CD14-positive monocyte (primary cell): ENCODE measurements around the gene UAP1L1. TPM values are rescaled to one million over a fixed set of nuclear protein-coding genes. Genes with fewer than 3 reads are reported as not detected.

Experiments used
- DNase-seq, 3 donors: peaks; one replicate each; pipeline ENCODE4 v3.0.0-alpha.2; 2011 to 2022
- H2AFZ ChIP-seq: 2 replicates; pipeline ENCODE4 v1.6.0; 2012; ENCODE audit warnings: mild to moderate bottlenecking, low read depth, low read length, inconsistent platforms; ENCODE audit not compliant: insufficient read depth, poor library complexity, severe bottlenecking
- H3K27ac ChIP-seq, 2 donors: 1 replicate in 1 of 2; 2 replicates in 1 of 2; pipeline ENCODE4 v1.5.1; 2012 to 2013; ENCODE audit warnings: low read length in 2 of 2, control low read depth in 1 of 2, inconsistent platforms in 1 of 2, low read depth in 1 of 2, mild to moderate bottlenecking in 1 of 2
- H3K27me3 ChIP-seq, 2 donors: one replicate each; pipeline versions ENCODE4 v1.6.0 to v1.6.1; 2011 to 2013; ENCODE audit warnings: low read length in 2 of 2; ENCODE audit not compliant: control insufficient read depth in 2 of 2, insufficient read depth in 2 of 2
- H3K36me3 ChIP-seq, 2 donors: replicated peaks in 1 of 2; 1 replicate in 1 of 2; 2 replicates in 1 of 2; pipeline versions ENCODE4 v1.5.1 to v1.6.1; 2012 to 2013; ENCODE audit warnings: low read length in 2 of 2, control low read depth in 1 of 2, inconsistent platforms in 1 of 2, mild to moderate bottlenecking in 1 of 2; ENCODE audit not compliant: insufficient read depth in 2 of 2, control insufficient read depth in 1 of 2
- H3K4me1 ChIP-seq, 2 donors: 1 replicate in 1 of 2; 2 replicates in 1 of 2; pipeline versions ENCODE4 v1.5.1 to v1.6.1; 2012 to 2013; ENCODE audit warnings: low read length in 2 of 2, control low read depth in 1 of 2, inconsistent platforms in 1 of 2, mild to moderate bottlenecking in 1 of 2, moderate library complexity in 1 of 2; ENCODE audit not compliant: insufficient read depth in 2 of 2, control insufficient read depth in 1 of 2
- H3K4me2 ChIP-seq: replicated peaks from 2 replicates; pipeline ENCODE3; 2012; ENCODE audit warnings: low read length, moderate library complexity, mild to moderate bottlenecking; ENCODE audit not compliant: poor library complexity, severe bottlenecking; ENCODE audit errors: extremely low read depth
- H3K4me3 ChIP-seq, 3 experiments: fragments of 200-600 bp in 1 of 3; sonication (generic) in 1 of 3; replicated peaks in 1 of 3; 1 replicate in 2 of 3; 2 replicates in 1 of 3; pipeline ENCODE4 v1.5.1; 2011 to 2013; ENCODE audit warnings: low read length in 3 of 3, mild to moderate bottlenecking in 3 of 3, control low read depth in 2 of 3, low read depth in 2 of 3, inconsistent platforms in 1 of 3, moderate library complexity in 1 of 3
- H3K79me2 ChIP-seq: 2 replicates; pipeline ENCODE4 v1.6.0; 2012; ENCODE audit warnings: mild to moderate bottlenecking, control low read depth, inconsistent platforms, low read length, moderate library complexity; ENCODE audit not compliant: insufficient read depth
- H3K9ac ChIP-seq: 2 replicates; pipeline ENCODE4 v1.6.0; 2017; ENCODE audit warnings: low read length, mild to moderate bottlenecking; ENCODE audit not compliant: insufficient read depth, poor library complexity, severe bottlenecking
- H3K9me3 ChIP-seq, 2 donors: replicated peaks in 1 of 2; 1 replicate in 1 of 2; 2 replicates in 1 of 2; pipeline versions ENCODE4 v1.5.1 to v1.6.1; 2012 to 2013; ENCODE audit warnings: low read length in 2 of 2, control low read depth in 1 of 2; ENCODE audit not compliant: control insufficient read depth in 1 of 2, insufficient read depth in 1 of 2
- H4K20me1 ChIP-seq: 2 replicates; pipeline ENCODE4 v1.6.0; 2012; ENCODE audit warnings: mild to moderate bottlenecking, low read length, control low read depth, moderate library complexity; ENCODE audit not compliant: insufficient read depth
- H3K27ac Mint-ChIP-seq, 7 donors: one replicate each; pipeline ENCODE4 v1.8.0; 2020; ENCODE audit warnings: mild to moderate bottlenecking in 7 of 7, mixed read lengths in 7 of 7, moderate library complexity in 6 of 7, inconsistent platforms in 2 of 7
- H3K27me3 Mint-ChIP-seq, 3 donors: one replicate each; pipeline ENCODE4 v1.8.0; 2021 to 2022; ENCODE audit warnings: low read depth in 3 of 3, mild to moderate bottlenecking in 3 of 3, mixed read lengths in 3 of 3, moderate library complexity in 3 of 3, inconsistent platforms in 1 of 3
- H3K36me3 Mint-ChIP-seq, 2 donors: one replicate each; pipeline ENCODE4 v1.8.0; 2020; ENCODE audit warnings: mixed read lengths in 2 of 2, inconsistent platforms in 1 of 2, mild to moderate bottlenecking in 1 of 2
- H3K4me1 Mint-ChIP-seq: one replicate; pipeline ENCODE4 v1.8.0; 2020; ENCODE audit warnings: mild to moderate bottlenecking, mixed read lengths
- H3K4me3 Mint-ChIP-seq, 2 donors: one replicate each; pipeline ENCODE4 v1.8.0; 2020; ENCODE audit warnings: mild to moderate bottlenecking in 2 of 2, mixed read lengths in 2 of 2, moderate library complexity in 1 of 2
- H3K9me3 Mint-ChIP-seq, 7 donors: one replicate each; pipeline ENCODE4 v1.8.0; 2020 to 2022; ENCODE audit warnings: mixed read lengths in 7 of 7, mild to moderate bottlenecking in 6 of 7, moderate library complexity in 6 of 7, inconsistent platforms in 2 of 7
- WGBS: methylation state at CpG from one replicate; pipeline ENCODE4 v1.1.5; 2013; ENCODE audit warnings: missing lambda C conversion rate; ENCODE audit not compliant: insufficient coverage; 5-methylcytosine and 5-hydroxymethylcytosine counted together
- intact Hi-C, 2 donors: fragments of 100-400 bp; cut with micrococcal nuclease; formaldehyde crosslinking; loops; one replicate each; pipeline versions ENCODE4 v1.15.0 to v1.15.1; 2023
- polyA plus RNA-seq, 3 donors: library from polyadenylated mRNA; depleted of rRNA in 1 of 3; unstranded in 2 of 3; stranded (reverse) in 1 of 3; fragments of 300-500 nt in 2 of 3; fragments of >200 nt in 1 of 3; fragmentation: Illumina TruSeq in 2 of 3; gene quantifications; 1 replicate in 2 of 3; 2 replicates in 1 of 3; pipeline ENCODE4 v1.2.3, GENCODE V29; 2012 to 2021
- TF ChIP-seq, protein P1 (sequence below): fragments of 200-600 bp; IDR thresholded peaks from one replicate; pipeline ENCODE4 v1.8.0; 2022; ENCODE audit warnings: antibody characterized with exemption, mild to moderate bottlenecking

UAP1L1 gene
- polyA plus RNA-seq, 3 donors, result 5.7 to 16.7 (median 14.8) TPM

DNA sequence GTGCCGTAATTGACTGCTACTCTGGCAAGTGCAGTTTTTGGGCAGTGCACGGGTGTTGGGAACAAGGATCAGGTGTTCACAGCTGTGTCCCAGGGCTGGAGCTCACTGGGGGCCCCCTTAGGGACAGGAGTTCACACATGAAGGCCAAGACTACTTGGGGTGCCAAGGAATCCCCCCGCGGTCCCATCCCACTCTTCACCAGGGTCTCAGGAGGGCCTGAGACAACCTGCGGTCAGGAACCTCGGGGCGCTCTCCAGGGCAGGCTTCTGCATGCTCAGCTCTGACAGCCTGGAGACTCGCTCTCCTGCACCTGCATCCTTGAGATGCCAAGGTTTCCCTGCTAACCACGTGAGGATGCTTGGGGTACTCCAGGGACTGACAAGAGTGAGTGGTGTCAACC, 7.2 kb downstream of the UAP1L1 start:
- Mint-ChIP-seq H3K36me3 (peaks cover 32 to 53% of the 10 kb centered on the region in 2 donors), H3K4me3 (no peak overlapping the region), H3K27me3 (peaks cover 0 to 3% (median 0%) of the 10 kb centered on the region in 3 donors), H3K4me1 (peaks cover 31% of the 10 kb centered on the region), H3K27ac (peak overlapping the region in 1 of 7 donors; percentile 35), H3K9me3 (peaks cover 0 to 9% (median 0%) of the 10 kb centered on the region in 7 donors)
- TF ChIP-seq, protein P1, sequence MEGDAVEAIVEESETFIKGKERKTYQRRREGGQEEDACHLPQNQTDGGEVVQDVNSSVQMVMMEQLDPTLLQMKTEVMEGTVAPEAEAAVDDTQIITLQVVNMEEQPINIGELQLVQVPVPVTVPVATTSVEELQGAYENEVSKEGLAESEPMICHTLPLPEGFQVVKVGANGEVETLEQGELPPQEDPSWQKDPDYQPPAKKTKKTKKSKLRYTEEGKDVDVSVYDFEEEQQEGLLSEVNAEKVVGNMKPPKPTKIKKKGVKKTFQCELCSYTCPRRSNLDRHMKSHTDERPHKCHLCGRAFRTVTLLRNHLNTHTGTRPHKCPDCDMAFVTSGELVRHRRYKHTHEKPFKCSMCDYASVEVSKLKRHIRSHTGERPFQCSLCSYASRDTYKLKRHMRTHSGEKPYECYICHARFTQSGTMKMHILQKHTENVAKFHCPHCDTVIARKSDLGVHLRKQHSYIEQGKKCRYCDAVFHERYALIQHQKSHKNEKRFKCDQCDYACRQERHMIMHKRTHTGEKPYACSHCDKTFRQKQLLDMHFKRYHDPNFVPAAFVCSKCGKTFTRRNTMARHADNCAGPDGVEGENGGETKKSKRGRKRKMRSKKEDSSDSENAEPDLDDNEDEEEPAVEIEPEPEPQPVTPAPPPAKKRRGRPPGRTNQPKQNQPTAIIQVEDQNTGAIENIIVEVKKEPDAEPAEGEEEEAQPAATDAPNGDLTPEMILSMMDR, result no peak
- Histone ChIP-seq H3K27ac (no peak overlapping the region), H3K9me3 (no peaks in the 10 kb centered on the region), H3K9ac (no peak overlapping the region), H4K20me1 (peaks cover 6% of the 10 kb centered on the region), H3K36me3 (peaks cover 35 to 37% of the 10 kb centered on the region in 2 donors), H2AFZ (no peak overlapping the region), H3K4me1 (peaks cover 23 to 28% of the 10 kb centered on the region in 2 donors), H3K4me2 (no peak overlapping the region), H3K4me3 (no peak overlapping the region), H3K79me2 (peaks cover 4% of the 10 kb centered on the region), H3K27me3 (no peaks in the 10 kb centered on the region)
- WGBS, result 100% methylated on average over 3 of the region's 9 CpGs
- no peak for DNase-seq
- intact Hi-C loops, result no loop called here

DNA sequence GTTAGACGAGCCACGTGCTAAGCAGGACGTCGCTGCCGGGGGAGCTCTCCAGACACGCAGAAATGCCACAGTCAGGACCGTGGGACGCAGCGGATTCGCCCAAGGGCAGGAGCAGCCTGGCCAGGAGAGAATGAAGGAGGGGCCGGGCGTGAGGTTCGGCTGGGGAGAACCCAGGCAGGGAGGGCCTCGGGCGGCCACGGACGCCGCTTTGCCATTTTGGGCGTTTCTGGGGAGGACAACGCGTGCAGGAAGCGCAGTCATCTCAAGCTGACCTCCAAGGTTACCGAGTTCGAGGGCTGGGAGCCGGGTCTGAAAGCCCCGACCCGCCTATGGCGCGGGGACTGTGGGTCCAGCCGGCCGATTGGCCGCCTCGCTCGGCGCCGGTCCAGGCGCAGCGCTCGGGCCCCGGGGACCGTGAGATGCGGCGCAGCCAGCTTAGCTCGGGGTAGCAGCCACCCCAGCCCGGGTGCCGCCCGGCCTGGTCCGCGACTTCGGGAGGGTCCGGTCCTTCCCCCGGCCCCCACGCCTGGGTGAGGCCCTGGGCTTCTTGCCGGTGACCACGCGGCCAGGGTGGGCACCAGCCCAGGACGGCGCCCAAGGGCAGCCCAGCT, 8.7 kb downstream of the UAP1L1 start:
- H3K27me3 Mint-ChIP-seq, result peaks cover 0 to 5% (median 1%) of the 10 kb centered on the region in 3 donors
- H3K4me1 ChIP-seq, result peaks cover 23 to 28% of the 10 kb centered on the region in 2 donors
- H3K9me3 Mint-ChIP-seq, result peaks cover 0 to 9% (median 0%) of the 10 kb centered on the region in 7 donors
- peaks cover 31 to 54% of the 10 kb centered on the region in 2 donors for H3K36me3 Mint-ChIP-seq
- no peaks in the 10 kb centered on the region for H3K27me3 ChIP-seq
- peaks cover 4% of the 10 kb centered on the region for H3K79me2 ChIP-seq
- peak overlapping the region; percentile 82 to 93 for H3K4me3 Mint-ChIP-seq
- H3K9me3 ChIP-seq, result no peaks in the 10 kb centered on the region
- under 1% methylated on average over 58 of the region's 58 CpGs for WGBS
- peak overlapping the region; percentile 70 to 93 for H3K27ac ChIP-seq
- H3K4me3 ChIP-seq, result peak overlapping the region; percentile 64 to 77 (median 75)
- peak overlapping the region; percentile 95 to 98 (median 97) for H3K27ac Mint-ChIP-seq
- peak overlapping the region; percentile 92 for H3K9ac ChIP-seq
- peaks cover 30% of the 10 kb centered on the region for H3K4me1 Mint-ChIP-seq
- intact Hi-C loops, result loop anchor here in 1 of 2 donors (2.0 kb wide), 1 partner anchor 15 kb away; the partner anchor contains the start of gene SAPCD2
- peak overlapping the region; percentile 92 for H3K4me2 ChIP-seq
- H4K20me1 ChIP-seq, result no peaks in the 10 kb centered on the region
- peak overlapping the region; percentile 87 for H2AFZ ChIP-seq
- peaks cover 27 to 34% of the 10 kb centered on the region in 2 donors for H3K36me3 ChIP-seq
- TF ChIP-seq, protein P1, result no peak
- DNase-seq, result peak; percentile 31 to 62 (median 61)
